GM13977 (cell line): ENCODE data around the gene CCDC34.
"Not testable (repeated sequence)": the region's sequence is repeated elsewhere in the genome, so short reads cannot be mapped to it uniquely, and the experiment has no call there.

Experiments
- DNase-seq: peaks from one replicate; pipeline ENCODE4 v3.0.0; 2012; ENCODE audit warnings: low spot score
- CTCF ChIP-seq: IDR thresholded peaks from 2 replicates; pipeline ENCODE4 v1.5.1; 2012; ENCODE audit warnings: mild to moderate bottlenecking, control low read depth; ENCODE audit not compliant: insufficient read depth; ENCODE audit errors: extremely low read depth, missing control alignments
- in situ Hi-C: fragments of 300-500 bp; cut with MboI; formaldehyde crosslinking; loops from one replicate; pipeline ENCODE4 v1.12.0; 2022; ENCODE audit warnings: low sequenced_read_pairs, low pct_unique_long_range_greater_than_20kb, mixed read lengths, inconsistent platforms; ENCODE audit not compliant: unreplicated experiment

Gene CCDC34

GRCh38 chr11:27350511-27350910 lies 12.5 kb downstream of the CCDC34 start:
- no peak for DNase-seq
- no peak for TF ChIP-seq CTCF
- in situ Hi-C loops = no loop called here

GRCh38 chr11:27349919-27350318 lies 13.1 kb downstream of the CCDC34 start:
- in situ Hi-C loops = no loop called here
- DNase-seq = no peak
- no peak for TF ChIP-seq CTCF

GRCh38 chr11:27348340-27348873 lies 14.6 kb downstream of the CCDC34 start:
- in situ Hi-C loops = no loop called here
- no peak for DNase-seq
- TF ChIP-seq CTCF = no peak

GRCh38 chr11:27347359-27348339 lies 15.4 kb downstream of the CCDC34 start:
- in situ Hi-C loops = no loop called here
- no peak for TF ChIP-seq CTCF
- DNase-seq = no peak

GRCh38 chr11:27339941-27340340 lies 23.1 kb downstream of the CCDC34 start:
- in situ Hi-C loops = no loop called here
- TF ChIP-seq CTCF = no peak

GRCh38 chr11:27334764-27335163 lies 28.3 kb downstream of the CCDC34 start:
- in situ Hi-C loops, DNase-seq: not testable (repeated sequence)

More at GRCh38 chr11:27339941-27340340, 23.1 kb downstream of the CCDC34 start:
- no peak for DNase-seq

GRCh38 chr11:27331981-27332380 lies 31.0 kb downstream of the CCDC34 start:
- in situ Hi-C loops = no loop called here
- no peak for DNase-seq
- no peak for TF ChIP-seq CTCF
